OCI-LY7 (cell line): ENCODE measurements around the gene RAE1. TPM values are rescaled to one million over a fixed set of nuclear protein-coding genes. Genes with fewer than 3 reads are reported as not detected.

Experiments
- BruUV-seq: library from RNA; stranded (reverse); fragments of 400-500 nt; replicated peaks from 2 replicates; lab custom pipeline; 2021; lab: Mats Ljungman, UMichigan
- CTCF ChIA-PET: fragments of 300-600 bp; sonication (Branson Sonifier 250); formaldehyde crosslinking; loops from one replicate; lab custom pipeline; 2022; ENCODE audit warnings: antibody characterized with exemption; ENCODE audit not compliant: unreplicated experiment; lab: Charles Lee
- POLR2A ChIA-PET: fragments of 300-600 bp; sonication (Branson Sonifier 250); formaldehyde crosslinking; loops from one replicate; lab custom pipeline; 2022; ENCODE audit warnings: antibody characterized with exemption; lab: Charles Lee
- DNase-seq: peaks from one replicate; pipeline ENCODE4 v3.0.0-alpha.2; 2015; ENCODE audit warnings: low spot score
- H2AFZ ChIP-seq: fragments of 200-600 bp; sonication (generic), shearing (Covaris generic); 2 replicates; pipeline ENCODE4 v1.6.1; 2014; ENCODE audit warnings: mild to moderate bottlenecking, antibody characterized with exemption, low read length, moderate library complexity
- H3K27ac ChIP-seq: fragments of 200-600 bp; sonication (generic); 2 replicates; pipeline ENCODE4 v1.5.1; 2014; ENCODE audit warnings: mixed run types, low read depth, mild to moderate bottlenecking, moderate library complexity, low read length, inconsistent platforms; ENCODE audit not compliant: poor library complexity, severe bottlenecking
- H3K36me3 ChIP-seq: fragments of 200-600 bp; sonication (generic); 2 replicates; pipeline ENCODE4 v1.6.1; 2014; ENCODE audit warnings: mild to moderate bottlenecking, antibody characterized with exemption, low read length, moderate library complexity, mixed read lengths; ENCODE audit not compliant: insufficient read depth
- H3K4me1 ChIP-seq: fragments of 200-600 bp; sonication (generic); 2 replicates; pipeline ENCODE4 v1.5.1; 2014; ENCODE audit warnings: mild to moderate bottlenecking, low read length; ENCODE audit not compliant: insufficient read depth, poor library complexity, severe bottlenecking
- H3K4me2 ChIP-seq: fragments of 200-600 bp; sonication (generic); 2 replicates; pipeline ENCODE4 v1.6.1; 2014; ENCODE audit warnings: mild to moderate bottlenecking, low read length
- H3K4me3 ChIP-seq: fragments of 200-600 bp; sonication (generic); 2 replicates; pipeline ENCODE4 v1.5.1; 2014; ENCODE audit warnings: mild to moderate bottlenecking, low read depth, low read length; ENCODE audit not compliant: poor library complexity, severe bottlenecking
- H3K79me2 ChIP-seq: fragments of 200-600 bp; sonication (generic); 2 replicates; pipeline ENCODE4 v1.6.1; 2016; ENCODE audit warnings: low read depth, mild to moderate bottlenecking, low read length, moderate library complexity, mixed read lengths; ENCODE audit not compliant: insufficient read depth
- H3K9me2 ChIP-seq: fragments of 200-600 bp; sonication (generic); 2 replicates; pipeline ENCODE4 v1.6.1; 2016; ENCODE audit warnings: mild to moderate bottlenecking, low read length, mixed read lengths; ENCODE audit not compliant: insufficient read depth
- H3K9me3 ChIP-seq: fragments of 200-600 bp; sonication (generic); 2 replicates; pipeline ENCODE4 v1.6.1; 2014; ENCODE audit warnings: mild to moderate bottlenecking, mixed run types, low read length, mixed read lengths
- H4K20me1 ChIP-seq: fragments of 200-600 bp; sonication (generic); 2 replicates; pipeline ENCODE4 v1.6.1; 2014; ENCODE audit warnings: mild to moderate bottlenecking, antibody characterized with exemption, low read length, moderate library complexity, mixed read lengths; ENCODE audit not compliant: insufficient read depth
- EZH2phosphoT487 ChIP-seq: fragments of 200-600 bp; sonication (generic); IDR thresholded peaks from 2 replicates; pipeline ENCODE4 v1.6.1; 2018; ENCODE audit warnings: low read depth, borderline replicate concordance, mild to moderate bottlenecking, mixed run types, antibody characterized with exemption, low read length, moderate library complexity, mixed read lengths
- intact Hi-C: fragments of 100-400 bp; cut with micrococcal nuclease; formaldehyde crosslinking; loops from one replicate; pipeline ENCODE4 v1.10.0; 2022; ENCODE audit not compliant: unreplicated experiment
- total RNA-seq, 2 experiments: library from RNA; depleted of rRNA in 1 of 2; stranded (reverse); fragments of >200 nt in 1 of 2; shearing (Covaris generic) in 1 of 2; gene quantifications; 2 replicates each; pipeline ENCODE4 v1.2.3, GENCODE V29; 2014 to 2022
- TF ChIP-seq, protein P1 (sequence below): fragments of 200-600 bp; sonication (generic); conservative IDR thresholded peaks from 2 replicates; pipeline ENCODE4 v1.5.1; 2014; ENCODE audit warnings: mild to moderate bottlenecking, antibody characterized with exemption, low read length, moderate library complexity, mixed read lengths

Gene RAE1
- total RNA-seq, 2 experiments from 2014 or later, result 55.0 to 57.4 TPM

DNA sequence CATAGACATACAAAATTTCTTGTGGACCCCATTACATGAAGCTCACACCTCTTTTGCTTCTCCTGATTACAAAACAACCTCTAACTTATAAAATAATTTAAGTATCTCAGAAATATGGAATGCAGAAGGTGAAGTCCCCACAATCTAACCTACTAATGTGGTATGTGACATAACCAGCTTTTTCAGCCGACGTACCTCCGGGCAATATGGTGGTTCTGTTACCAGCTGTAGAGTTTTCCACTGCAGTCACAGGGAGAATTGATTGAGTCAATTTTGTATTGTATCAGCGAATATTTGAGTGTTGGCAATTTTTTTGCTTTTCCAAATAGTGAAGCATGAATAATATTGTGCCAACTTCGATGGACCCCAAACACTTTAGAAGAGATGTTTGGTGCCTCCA lies 37.1 kb upstream of the RAE1 start:
- peak overlapping the region; percentile 95 for H3K27ac ChIP-seq
- peak overlapping the region; percentile 26; the same call in 1 of the 2 replicates for H2AFZ ChIP-seq
- H3K79me2 ChIP-seq, result no peaks in the 10 kb centered on the region
- no peaks in the 10 kb centered on the region for H3K9me3 ChIP-seq
- ChIA-PET CTCF (interaction anchor here (1.2 kb wide), 1 partner anchor 19 kb away, joined by 3 read pairs; no protein-coding TSS in a partner anchor), POLR2A (interaction anchor here (5.4 kb wide), 1 partner anchor 12 kb away, joined by 27 read pairs; no protein-coding TSS in a partner anchor)
- H3K4me3 ChIP-seq, result no peak overlapping the region
- no peaks in the 10 kb centered on the region for H3K9me2 ChIP-seq
- no peaks in the 10 kb centered on the region for H4K20me1 ChIP-seq
- intact Hi-C loops, result no loop called here
- no peak for TF ChIP-seq EZH2phosphoT487
- TF ChIP-seq, protein P1, sequence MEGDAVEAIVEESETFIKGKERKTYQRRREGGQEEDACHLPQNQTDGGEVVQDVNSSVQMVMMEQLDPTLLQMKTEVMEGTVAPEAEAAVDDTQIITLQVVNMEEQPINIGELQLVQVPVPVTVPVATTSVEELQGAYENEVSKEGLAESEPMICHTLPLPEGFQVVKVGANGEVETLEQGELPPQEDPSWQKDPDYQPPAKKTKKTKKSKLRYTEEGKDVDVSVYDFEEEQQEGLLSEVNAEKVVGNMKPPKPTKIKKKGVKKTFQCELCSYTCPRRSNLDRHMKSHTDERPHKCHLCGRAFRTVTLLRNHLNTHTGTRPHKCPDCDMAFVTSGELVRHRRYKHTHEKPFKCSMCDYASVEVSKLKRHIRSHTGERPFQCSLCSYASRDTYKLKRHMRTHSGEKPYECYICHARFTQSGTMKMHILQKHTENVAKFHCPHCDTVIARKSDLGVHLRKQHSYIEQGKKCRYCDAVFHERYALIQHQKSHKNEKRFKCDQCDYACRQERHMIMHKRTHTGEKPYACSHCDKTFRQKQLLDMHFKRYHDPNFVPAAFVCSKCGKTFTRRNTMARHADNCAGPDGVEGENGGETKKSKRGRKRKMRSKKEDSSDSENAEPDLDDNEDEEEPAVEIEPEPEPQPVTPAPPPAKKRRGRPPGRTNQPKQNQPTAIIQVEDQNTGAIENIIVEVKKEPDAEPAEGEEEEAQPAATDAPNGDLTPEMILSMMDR, result no peak
- H3K36me3 ChIP-seq, result no peaks in the 10 kb centered on the region
- DNase-seq, result no peak
- peak overlapping the region; percentile 69 for H3K4me2 ChIP-seq
- H3K4me1 ChIP-seq, result peaks cover 84% of the 10 kb centered on the region
- BruUV-seq, result no TSS peak

DNA sequence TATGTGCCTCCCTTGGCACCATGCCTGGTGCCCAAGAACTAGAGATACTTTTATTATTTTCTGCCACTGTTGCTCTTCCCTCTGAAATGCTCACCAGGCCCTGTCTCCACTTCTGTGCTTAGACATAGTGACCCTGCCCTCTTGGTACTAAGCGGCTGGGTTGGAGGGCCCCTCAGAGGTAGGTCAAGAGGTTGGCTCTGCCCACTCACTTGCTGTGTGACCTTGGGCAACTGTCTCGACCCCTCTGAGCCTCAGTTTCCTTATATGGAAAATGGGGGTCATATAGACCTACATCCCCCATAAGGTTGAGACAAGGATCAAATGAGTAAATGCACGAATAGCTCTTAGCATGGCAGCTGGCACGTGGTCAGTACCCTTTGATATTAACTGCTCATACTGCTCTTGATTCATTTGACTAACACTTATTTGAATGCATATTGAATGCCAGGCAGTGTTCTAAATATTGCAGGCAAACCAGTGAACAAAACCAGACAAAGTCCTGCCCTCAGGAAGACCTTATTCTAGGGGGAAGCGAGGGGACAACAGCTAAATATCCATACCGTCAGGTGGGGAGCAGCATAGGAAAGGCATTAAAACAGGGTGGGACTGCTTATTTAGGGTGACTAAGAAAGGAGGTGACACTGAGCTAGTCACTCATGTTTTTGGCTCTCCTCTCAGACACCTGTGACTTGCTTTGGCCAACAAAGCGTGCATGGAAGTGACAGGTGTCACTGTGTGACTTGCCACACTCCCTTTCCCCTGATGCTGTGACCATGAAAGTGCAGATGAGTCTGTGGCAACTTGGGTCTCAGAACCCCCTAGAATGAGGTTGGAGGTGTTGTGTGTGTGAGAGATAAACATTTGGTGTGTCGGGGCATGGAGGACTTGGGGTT lies 35.7 kb upstream of the RAE1 start:
- TF ChIP-seq, protein P1, result no peak
- TF ChIP-seq EZH2phosphoT487, result no peak
- CTCF ChIA-PET, result no interaction called here
- H2AFZ ChIP-seq, result peak overlapping the region; percentile 9; the same call in 1 of the 2 replicates
- peak overlapping the region; percentile 9 for H3K4me3 ChIP-seq
- no peaks in the 10 kb centered on the region for H3K79me2 ChIP-seq
- H4K20me1 ChIP-seq, result no peaks in the 10 kb centered on the region
- POLR2A ChIA-PET, result interaction anchor here (0.6 to 5.4 kb wide), 8 partner anchors 8 to 217 kb away, joined by 3 to 27 read pairs (median 3); no protein-coding TSS in a partner anchor
- DNase-seq, result peak; percentile 87
- H3K4me1 ChIP-seq, result peaks cover 84% of the 10 kb centered on the region
- H3K4me2 ChIP-seq, result peak overlapping the region; percentile 69
- peak overlapping the region; percentile 95 for H3K27ac ChIP-seq
- no peaks in the 10 kb centered on the region for H3K36me3 ChIP-seq
- H3K9me3 ChIP-seq, result no peaks in the 10 kb centered on the region
- no TSS peak for BruUV-seq
- H3K9me2 ChIP-seq, result no peaks in the 10 kb centered on the region
- intact Hi-C loops, result loop anchor here (5.0 kb wide), 3 partner anchors 68 to 367 kb away; no protein-coding TSS in a partner anchor
